ENCODE data around the gene SIAH1. TPM values are rescaled to one million over a fixed set of nuclear protein-coding genes. Genes with fewer than 3 reads are reported as not detected.

The SIAH1 gene
- total RNA-seq, 1 experiment from 2014 or later: 18.6 TPM

DNA sequence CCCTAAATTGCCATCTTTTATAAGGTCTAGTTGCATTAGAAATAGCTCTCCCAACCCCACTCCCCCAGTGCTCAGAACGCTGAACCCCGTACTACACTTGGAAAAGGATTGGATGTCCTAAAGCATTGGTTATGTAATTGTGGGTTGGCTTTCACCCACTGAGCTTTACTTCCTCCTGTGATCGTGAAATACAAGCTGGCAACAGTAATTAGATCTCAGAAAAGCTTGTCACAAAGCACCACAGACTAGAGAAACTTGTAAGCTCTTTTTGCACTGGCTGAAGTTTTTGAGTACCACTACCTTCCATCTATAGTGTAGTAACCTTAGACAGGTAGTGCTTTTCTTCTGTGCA lies 54.4 kb downstream of the SIAH1 start:
- ChIA-PET POLR2A (ENCODE audit: unreplicated experiment) (no interaction called here), CTCF (interaction anchor here (0.7 kb wide), 1 partner anchor 11 kb away, joined by 3 read pairs; no protein-coding TSS in a partner anchor)
- no peak for TF ChIP-seq EZH2 (IDR thresholded peaks at IDR 0.05; ENCODE audit: low read depth)
- TF ChIP-seq, protein P1, sequence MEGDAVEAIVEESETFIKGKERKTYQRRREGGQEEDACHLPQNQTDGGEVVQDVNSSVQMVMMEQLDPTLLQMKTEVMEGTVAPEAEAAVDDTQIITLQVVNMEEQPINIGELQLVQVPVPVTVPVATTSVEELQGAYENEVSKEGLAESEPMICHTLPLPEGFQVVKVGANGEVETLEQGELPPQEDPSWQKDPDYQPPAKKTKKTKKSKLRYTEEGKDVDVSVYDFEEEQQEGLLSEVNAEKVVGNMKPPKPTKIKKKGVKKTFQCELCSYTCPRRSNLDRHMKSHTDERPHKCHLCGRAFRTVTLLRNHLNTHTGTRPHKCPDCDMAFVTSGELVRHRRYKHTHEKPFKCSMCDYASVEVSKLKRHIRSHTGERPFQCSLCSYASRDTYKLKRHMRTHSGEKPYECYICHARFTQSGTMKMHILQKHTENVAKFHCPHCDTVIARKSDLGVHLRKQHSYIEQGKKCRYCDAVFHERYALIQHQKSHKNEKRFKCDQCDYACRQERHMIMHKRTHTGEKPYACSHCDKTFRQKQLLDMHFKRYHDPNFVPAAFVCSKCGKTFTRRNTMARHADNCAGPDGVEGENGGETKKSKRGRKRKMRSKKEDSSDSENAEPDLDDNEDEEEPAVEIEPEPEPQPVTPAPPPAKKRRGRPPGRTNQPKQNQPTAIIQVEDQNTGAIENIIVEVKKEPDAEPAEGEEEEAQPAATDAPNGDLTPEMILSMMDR (conservative IDR thresholded peaks at IDR 0.05): no peak
- DNase-seq: no peak
- Histone ChIP-seq H3K27ac (no peak overlapping the region), H3K9me2 (ENCODE audit: insufficient read depth) (no peaks in the 10 kb centered on the region), H3K4me3 (no peak overlapping the region), H3K9me3 (ENCODE audit: insufficient read depth, low read depth) (no peaks in the 10 kb centered on the region), H3K27me3 (ENCODE audit: insufficient read depth, low read depth) (no peaks in the 10 kb centered on the region), H3F3A (ENCODE audit: insufficient read depth, low read depth) (no peaks in the 10 kb centered on the region), H3K4me2 (no peak overlapping the region), H4K20me1 (ENCODE audit: insufficient read depth) (no peaks in the 10 kb centered on the region), H2AFZ (no peak overlapping the region), H3K79me2 (ENCODE audit: low read depth) (no peaks in the 10 kb centered on the region), H3K4me1 (replicated peaks; ENCODE audit: insufficient read depth) (no peaks in the 10 kb centered on the region), H3K36me3 (ENCODE audit: low read depth) (0 out of 2 replicates have a peak, but pooled peaks cover 5% of the 10 kb centered on the region)
- intact Hi-C loops (cut with micrococcal nuclease; ENCODE audit: unreplicated experiment): no loop called here
- no TSS peak for BruUV-seq (replicated peaks)

DNA sequence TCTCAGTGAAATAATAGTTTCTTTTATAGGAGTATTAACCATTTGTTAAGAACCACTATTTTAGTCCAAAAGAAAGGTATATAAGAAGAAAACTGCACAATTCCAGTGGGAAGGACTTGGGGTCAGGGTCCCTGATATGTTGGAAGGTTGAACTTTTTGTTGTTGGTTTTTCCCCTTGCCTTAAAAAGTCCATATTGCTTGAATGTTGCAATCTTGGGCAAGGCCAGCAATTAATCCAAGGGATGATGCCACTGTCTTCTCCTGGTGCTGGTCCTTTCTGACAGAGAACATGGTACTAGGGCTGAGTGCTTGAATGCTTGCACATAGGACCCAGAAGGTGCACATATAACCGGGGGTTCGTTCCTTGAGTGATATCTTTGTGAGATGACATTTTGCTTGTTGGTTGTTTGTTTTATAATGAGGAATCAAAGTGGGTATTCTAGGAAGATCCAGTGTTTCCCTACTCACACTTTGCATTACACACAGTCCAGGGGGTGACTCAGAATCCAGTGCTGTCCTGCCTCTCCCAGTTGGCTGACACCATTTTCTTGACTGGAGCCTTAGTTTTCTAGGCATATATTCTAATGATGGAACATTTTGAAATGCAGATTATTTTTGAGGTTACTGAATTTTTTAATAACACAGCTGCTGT lies 54.9 kb downstream of the SIAH1 start:
- no peaks in the 10 kb centered on the region for H3K9me2 ChIP-seq (ENCODE audit: insufficient read depth)
- CTCF ChIA-PET: interaction anchor here (0.7 kb wide), 1 partner anchor 10 kb away, joined by 3 read pairs; no protein-coding TSS in a partner anchor
- POLR2A ChIA-PET (ENCODE audit: unreplicated experiment): no interaction called here

DNA sequence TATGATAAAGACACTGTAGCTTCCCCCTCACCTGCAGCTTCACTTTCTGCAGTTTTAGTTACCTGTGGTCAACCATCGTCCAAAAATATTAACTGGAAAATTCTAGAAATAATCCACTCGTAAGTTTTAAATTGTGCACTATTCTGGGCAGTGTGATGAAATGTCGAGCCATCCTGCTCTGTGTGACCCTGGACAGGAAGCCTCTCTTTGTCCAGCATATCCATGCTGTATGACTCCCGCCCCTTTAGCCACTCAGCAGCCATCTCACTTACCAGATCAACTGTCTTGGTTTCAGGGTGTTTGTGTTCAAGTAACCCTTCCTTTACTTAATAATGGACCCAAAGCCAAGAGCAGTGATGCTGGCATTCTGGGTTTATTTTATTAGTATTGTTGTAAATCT lies 56.1 kb downstream of the SIAH1 start:
- no peak overlapping the region for H3K4me2 ChIP-seq
- H3K27me3 ChIP-seq (ENCODE audit: insufficient read depth, low read depth): no peaks in the 10 kb centered on the region
- H3F3A ChIP-seq (ENCODE audit: insufficient read depth, low read depth): no peaks in the 10 kb centered on the region
- POLR2A ChIA-PET (ENCODE audit: unreplicated experiment): no interaction called here
- no peaks in the 10 kb centered on the region for H3K79me2 ChIP-seq (ENCODE audit: low read depth)
- CTCF ChIA-PET: no interaction called here
- H3K4me3 ChIP-seq: no peak overlapping the region
- 0 out of 2 replicates have a peak, but pooled peaks cover 3% of the 10 kb centered on the region for H3K36me3 ChIP-seq (ENCODE audit: low read depth)
- BruUV-seq (replicated peaks): no TSS peak
- no peak for TF ChIP-seq EZH2 (IDR thresholded peaks at IDR 0.05; ENCODE audit: low read depth)
- TF ChIP-seq, protein P1 (conservative IDR thresholded peaks at IDR 0.05): no peak
- H3K4me1 ChIP-seq (replicated peaks; ENCODE audit: insufficient read depth): no peaks in the 10 kb centered on the region
- H4K20me1 ChIP-seq (ENCODE audit: insufficient read depth): no peaks in the 10 kb centered on the region
- H3K9me2 ChIP-seq (ENCODE audit: insufficient read depth): no peaks in the 10 kb centered on the region
- no peak overlapping the region for H3K27ac ChIP-seq
- intact Hi-C loops (cut with micrococcal nuclease; ENCODE audit: unreplicated experiment): no loop called here
- H3K9me3 ChIP-seq (ENCODE audit: insufficient read depth, low read depth): no peaks in the 10 kb centered on the region
- no peak overlapping the region for H2AFZ ChIP-seq
- no peak for DNase-seq

More for the DNA sequence above, 54.9 kb downstream of the SIAH1 start:
- Histone ChIP-seq H3K27ac (no peak overlapping the region), H2AFZ (no peak overlapping the region), H3K9me3 (ENCODE audit: insufficient read depth, low read depth) (no peaks in the 10 kb centered on the region), H3K4me2 (no peak overlapping the region), H4K20me1 (ENCODE audit: insufficient read depth) (no peaks in the 10 kb centered on the region), H3F3A (ENCODE audit: insufficient read depth, low read depth) (no peaks in the 10 kb centered on the region), H3K27me3 (ENCODE audit: insufficient read depth, low read depth) (no peaks in the 10 kb centered on the region), H3K36me3 (ENCODE audit: low read depth) (0 out of 2 replicates have a peak, but pooled peaks cover 5% of the 10 kb centered on the region), H3K79me2 (ENCODE audit: low read depth) (no peaks in the 10 kb centered on the region), H3K4me3 (no peak overlapping the region), H3K4me1 (replicated peaks; ENCODE audit: insufficient read depth) (no peaks in the 10 kb centered on the region)
- TF ChIP-seq, protein P1 (conservative IDR thresholded peaks at IDR 0.05): no peak
- no peak for TF ChIP-seq EZH2 (IDR thresholded peaks at IDR 0.05; ENCODE audit: low read depth)
- intact Hi-C loops (cut with micrococcal nuclease; ENCODE audit: unreplicated experiment): no loop called here
- no peak for DNase-seq
- BruUV-seq (replicated peaks): no TSS peak

Measured in PC-9 (cell line).